Astrocyte (in vitro differentiated cells and primary cell): Measurements from ENCODE around the gene GNAS-AS1.

Experiments used
- EZH2 ChIP-seq: IDR thresholded peaks from 2 replicates; pipeline ENCODE4 v1.6.1; 2012; ENCODE audit warnings: mild to moderate bottlenecking, low read length, inconsistent platforms; ENCODE audit not compliant: insufficient read depth
- TF ChIP-seq, protein P1 (sequence below): IDR thresholded peaks from 2 replicates; pipeline ENCODE4 v1.5.1; 2011; ENCODE audit warnings: low read depth, mild to moderate bottlenecking, inconsistent platforms, low read length, moderate library complexity; ENCODE audit not compliant: insufficient read depth

GRCh38 chr20:58870293-58871014 lies 19.8 kb upstream of the GNAS-AS1 start:
- TF ChIP-seq, protein P1, sequence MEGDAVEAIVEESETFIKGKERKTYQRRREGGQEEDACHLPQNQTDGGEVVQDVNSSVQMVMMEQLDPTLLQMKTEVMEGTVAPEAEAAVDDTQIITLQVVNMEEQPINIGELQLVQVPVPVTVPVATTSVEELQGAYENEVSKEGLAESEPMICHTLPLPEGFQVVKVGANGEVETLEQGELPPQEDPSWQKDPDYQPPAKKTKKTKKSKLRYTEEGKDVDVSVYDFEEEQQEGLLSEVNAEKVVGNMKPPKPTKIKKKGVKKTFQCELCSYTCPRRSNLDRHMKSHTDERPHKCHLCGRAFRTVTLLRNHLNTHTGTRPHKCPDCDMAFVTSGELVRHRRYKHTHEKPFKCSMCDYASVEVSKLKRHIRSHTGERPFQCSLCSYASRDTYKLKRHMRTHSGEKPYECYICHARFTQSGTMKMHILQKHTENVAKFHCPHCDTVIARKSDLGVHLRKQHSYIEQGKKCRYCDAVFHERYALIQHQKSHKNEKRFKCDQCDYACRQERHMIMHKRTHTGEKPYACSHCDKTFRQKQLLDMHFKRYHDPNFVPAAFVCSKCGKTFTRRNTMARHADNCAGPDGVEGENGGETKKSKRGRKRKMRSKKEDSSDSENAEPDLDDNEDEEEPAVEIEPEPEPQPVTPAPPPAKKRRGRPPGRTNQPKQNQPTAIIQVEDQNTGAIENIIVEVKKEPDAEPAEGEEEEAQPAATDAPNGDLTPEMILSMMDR = peak; percentile 89
- TF ChIP-seq EZH2 = no peak
